OCI-M2 (cell line): ENCODE results near the gene COL21A1.

Experiments used
- DNase-seq: peaks from one replicate; lab custom pipeline; 2025; ENCODE audit not compliant: unreplicated experiment; lab: John Stamatoyannopoulos, UW

The COL21A1 gene

DNA sequence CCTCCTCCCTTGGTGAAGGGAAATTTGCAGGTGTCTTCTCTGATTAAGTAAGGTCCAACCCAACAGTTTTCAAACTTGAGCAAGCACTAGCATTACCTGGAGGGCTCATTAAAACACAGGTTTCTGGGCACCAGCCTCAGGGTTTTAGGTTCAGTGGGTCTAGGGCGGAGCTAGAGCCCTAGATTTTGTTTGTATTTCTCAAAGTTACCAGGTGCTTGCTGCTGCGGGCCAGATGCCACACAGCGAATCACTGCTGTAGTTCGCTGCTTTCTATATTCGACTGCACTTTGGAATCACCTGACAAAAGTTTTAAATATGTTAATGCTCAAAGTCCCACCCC, 869 bp downstream of the COL21A1 start:
- DNase-seq, result no peak

DNA sequence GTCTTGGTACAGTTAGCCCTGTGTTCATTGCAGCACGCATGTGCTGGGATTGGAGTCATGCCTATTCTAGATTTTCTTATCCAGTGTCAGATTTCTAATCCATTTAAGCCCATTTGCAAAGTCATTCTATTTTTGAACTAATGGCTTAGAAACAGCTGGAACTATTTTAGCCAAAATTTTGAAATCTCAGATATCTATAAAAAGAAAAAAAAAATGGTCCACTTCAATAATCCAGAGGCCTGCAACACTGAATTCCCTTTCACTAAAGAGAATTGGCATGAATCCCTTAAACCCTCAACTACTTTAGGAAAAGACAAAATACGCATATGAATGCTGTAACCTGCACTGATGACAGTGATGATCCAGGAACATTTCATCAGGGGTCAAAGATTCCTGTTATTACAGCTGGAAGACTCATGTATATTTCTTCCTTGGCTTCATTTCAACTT, 1.5 kb downstream of the COL21A1 start:
- no peak for DNase-seq

DNA sequence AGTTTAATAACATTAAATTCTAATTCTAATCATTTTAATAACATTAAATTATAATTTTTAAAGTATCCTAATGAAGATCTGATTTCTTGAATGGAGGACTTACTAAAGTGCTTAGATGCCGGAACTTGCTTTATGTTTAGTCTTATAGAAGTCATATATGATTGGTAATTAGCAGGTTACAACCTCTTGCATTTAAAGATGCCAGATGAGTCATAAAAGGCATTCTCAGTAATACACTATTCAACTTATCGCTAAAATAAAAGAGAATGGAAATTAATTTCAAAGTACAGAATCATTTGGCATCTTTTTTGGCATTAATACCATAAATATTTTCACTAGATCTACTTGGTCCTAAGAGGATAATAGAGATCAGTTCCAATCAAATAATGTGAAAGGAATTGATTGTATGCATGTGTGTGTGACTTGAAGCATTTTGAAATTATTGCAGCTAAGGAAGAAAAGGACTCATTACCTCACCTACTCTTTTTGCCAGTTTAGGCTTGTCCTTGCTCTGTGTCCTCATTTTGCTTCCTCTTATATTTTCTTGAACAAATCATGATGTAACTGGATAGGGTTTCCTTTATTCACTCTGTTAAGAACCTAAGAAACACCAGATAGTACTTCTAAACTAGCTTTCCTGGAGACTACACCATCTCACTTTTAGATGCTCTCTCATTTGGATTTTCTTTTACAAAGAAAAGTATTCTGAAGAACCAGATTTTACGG, 2.7 kb downstream of the COL21A1 start:
- DNase-seq, result no peak

DNA sequence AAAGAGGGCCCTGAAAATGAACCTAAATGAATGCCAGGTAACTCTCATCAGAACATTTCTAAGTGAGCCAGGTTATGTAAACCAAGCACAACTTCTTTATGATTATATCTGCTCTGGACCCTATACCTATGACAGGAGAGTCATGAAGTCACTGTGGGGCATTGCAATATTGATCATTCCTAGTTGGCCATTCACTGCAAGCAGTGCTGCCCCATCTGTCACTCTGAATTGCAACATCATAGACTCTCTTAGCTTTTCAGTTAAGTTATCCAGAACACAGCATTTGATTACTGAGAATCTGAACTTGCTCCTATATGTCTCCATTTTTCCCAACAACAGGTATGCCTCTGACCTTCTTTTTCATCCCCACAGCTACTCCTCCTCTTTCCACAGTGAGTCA, 3.3 kb downstream of the COL21A1 start:
- DNase-seq, result no peak

DNA sequence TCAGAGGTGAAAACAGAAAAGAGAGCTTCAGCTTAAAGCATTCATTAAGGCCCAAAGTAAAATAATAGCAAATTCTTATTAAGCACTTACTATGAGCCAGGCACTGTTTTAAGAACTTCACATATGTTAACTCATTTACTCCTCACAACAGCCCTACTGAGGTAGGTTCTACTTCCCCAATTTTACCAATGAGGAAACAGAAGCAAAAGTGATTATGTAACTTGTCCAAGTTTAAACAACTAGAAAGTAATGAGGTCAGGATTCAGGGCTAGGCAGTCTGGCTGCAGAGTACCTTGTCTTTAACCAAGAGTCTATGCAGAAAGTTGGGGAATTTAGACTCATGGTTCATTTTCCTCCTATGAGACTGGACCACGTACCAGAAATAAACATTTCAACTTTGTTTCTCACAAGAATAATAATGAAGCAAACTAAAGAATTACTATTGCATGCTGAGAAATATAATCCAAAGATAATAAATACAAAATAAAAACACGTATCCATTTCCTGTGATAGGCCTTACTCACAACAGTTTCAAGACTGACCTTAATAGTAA, 3.8 kb downstream of the COL21A1 start:
- DNase-seq, result no peak

DNA sequence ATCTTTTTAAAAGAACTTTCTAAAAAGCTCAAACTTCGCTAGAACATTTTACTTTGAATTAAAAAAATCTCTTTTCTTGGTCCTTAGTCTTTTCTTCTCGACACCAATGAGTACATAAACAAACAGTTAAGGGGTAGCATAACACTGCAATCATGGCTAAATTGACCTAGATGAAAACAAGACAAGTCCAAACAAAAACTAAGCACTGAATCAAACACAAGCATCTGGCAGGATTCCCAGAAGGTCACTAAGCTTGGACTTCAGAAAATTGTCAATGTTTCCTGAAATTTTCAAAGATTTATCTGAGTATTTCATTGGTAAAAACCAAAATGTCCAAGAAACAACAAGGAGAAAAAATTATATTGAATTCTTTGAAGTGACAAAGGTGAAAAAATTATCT, 5.0 kb downstream of the COL21A1 start:
- DNase-seq, result no peak

DNA sequence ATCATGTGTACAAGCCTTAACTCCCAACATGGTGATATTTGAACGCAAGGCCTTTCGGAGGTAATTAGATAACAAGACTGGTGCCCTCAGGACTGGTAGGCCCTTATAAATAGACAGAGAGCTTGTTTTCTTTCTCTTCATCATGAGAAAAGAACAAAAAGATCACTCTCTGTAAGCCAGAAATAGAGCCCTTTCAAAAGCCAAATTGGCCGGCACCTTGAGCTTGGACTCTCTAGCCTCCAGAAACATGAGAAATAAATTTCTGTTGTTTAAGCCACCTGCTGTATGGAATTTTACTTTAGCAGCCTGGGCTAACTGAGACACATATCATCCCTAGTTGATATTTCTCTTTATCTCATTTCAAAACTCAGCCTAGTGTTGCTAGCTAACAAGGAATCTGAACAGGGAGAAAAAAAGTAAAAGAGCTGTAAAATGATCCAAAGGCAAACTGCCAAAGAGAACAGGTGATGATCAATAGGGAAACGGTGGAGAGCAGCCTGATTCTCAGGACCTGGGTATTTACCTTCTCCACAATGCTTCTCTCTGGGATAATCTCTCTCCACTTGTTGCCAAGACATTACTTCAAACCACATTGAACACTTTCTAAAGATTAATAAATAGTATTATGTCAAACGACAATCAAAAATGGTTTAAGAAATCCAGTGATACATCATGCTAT, 6.1 kb downstream of the COL21A1 start:
- DNase-seq, result no peak

DNA sequence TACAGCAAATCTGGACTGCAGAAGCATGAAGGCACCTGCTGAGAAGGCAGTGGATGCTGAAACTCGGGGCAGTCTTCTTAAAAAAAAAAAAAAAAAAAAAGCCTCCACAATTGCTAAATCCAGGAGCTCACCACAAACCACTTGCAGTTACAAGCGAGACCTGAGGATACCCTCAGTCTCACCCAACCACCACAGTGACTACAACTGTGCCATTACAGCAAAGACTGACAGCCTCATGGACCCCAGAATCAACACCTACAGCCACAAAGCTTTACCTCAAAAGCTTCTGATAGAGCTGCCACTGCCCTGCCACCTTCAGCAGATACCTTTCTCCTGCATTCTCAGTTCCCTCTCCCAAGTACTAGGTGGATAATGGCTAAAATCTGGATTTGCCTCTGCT, 9.0 kb downstream of the COL21A1 start:
- no peak for DNase-seq

DNA sequence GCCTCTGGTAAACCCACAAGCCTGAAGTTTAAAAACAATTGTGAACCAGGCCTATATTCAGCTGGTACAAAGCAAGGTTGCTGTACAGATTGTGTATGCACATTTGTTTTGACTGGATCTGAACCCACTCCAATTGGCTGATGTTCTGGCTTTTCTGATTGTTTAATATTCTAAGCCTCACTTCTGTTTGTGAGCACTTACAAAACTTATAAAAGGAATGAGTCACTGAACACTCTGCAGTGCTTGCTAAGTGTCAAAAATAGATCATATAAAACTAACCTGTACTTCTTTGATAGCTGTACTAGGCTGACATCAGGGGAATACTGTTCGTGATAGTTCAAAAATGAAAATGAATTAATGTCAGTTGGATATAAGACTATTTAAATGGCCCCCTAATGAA, 12.1 kb downstream of the COL21A1 start:
- DNase-seq, result no peak

DNA sequence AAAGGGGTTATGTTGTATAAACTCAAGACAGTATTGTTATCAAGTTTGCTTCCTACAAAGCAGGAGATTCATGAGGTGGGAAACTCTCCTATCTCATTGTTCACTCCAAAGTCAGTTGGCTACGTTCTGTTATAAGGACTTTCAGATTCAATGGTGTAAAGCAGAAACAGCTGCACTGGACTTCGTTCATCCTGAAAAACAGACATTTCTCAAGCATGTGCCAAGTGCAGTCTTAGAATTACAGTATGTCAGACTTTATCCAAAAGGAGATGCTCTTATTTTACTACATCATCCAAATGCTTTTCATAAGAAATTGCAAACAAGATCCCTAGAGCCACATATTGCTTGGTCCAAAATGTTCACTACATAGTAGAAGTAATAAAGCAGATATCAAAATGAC, 14.9 kb downstream of the COL21A1 start:
- no peak for DNase-seq

DNA sequence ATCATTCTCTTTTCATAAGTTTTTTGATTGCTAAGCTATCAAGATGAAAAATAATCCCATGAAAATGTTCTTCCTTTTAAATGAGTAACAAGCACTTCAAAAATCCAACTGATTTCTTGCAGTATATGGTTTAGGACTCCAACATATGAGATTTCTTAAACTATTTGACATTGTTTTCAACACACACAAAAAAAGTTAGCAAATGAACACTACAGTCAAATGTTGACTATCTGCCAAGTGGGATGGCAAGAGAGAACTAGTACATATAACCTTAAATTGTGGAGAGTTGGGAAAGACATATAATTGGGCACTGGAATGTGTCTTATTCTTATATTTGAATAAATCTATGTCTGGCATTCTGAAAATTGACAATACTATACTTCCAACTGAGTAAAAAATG, 15.6 kb downstream of the COL21A1 start:
- DNase-seq, result no peak

DNA sequence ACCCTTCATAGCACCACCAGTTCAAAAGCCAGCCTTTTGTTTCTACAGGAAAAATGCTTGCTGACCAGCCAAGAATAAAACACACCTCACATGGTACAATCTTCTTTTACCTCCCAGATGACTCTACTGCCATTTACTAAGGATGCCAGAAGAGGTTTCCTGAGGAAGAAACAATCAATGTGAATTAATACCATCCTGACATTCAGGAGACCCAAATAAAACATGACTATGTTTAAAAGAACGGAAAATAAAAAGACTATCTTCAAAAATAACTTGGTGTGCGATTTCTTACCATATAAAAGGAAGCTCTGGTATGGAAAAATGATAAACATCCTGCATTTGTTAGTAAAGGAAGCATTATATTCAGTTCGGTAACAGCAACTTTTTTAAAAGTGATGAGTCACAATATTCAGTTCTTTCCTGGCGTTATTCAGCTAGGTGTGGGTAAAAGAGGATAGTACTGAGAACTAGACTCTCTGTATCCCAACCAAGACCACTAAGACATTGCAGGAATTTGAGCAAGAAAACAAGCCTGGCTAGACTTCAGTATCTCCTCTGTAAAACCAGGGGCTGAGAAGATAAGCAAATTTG, 16.3 kb downstream of the COL21A1 start:
- no peak for DNase-seq

DNA sequence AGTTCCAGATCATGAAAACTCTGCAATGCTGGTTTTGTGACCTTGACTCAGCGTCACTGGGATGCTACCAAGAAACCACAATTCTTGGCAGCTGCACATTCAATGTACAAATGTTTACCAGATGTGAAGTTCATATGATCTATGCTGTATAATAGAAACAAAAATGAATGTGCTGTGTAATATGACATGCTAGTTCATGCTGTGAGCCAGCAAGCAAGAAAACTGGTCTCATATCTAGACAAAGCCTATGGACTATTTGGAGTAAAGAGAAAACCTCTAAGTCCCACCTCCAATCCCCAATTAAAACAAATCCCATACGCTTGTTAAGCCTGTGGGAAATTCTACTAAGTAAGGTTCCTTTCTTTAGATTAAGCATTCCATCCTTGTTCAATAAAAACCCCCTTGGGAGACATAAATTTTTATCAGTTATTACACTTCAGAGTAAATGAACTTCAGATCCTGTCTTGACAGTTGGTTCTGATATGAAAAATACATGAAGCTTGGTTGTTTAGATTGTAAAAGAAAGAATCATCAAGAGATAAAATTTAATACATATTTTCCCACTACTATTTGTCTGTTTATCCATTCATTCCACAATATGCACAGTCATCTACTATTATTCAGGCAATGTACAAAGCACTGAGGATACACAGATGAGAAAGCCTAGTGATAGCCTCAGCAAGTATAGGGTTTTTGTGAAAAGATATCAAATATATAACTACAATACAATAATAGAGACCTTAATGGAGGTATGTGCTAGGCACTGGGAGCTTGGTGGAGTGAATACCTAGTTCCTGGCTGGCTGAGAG, 20.1 kb downstream of the COL21A1 start:
- DNase-seq, result no peak

DNA sequence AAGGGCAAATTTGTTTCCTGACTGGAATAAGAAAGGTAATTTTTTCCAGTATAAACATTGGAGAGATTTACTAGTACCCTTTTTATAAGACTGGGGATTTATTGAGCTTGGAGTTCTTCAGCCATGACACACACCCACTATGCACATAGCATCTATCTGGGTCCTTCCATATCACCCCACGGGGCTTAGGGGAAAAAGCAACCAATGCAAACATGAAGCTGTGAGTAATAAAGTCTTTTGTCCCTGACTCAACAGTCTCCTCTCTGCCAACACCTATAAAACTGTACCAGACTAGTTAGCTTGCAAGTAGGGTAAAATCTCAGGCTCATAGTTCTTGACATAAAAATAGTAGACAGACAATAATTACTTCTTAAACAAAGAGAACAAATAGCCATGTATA, 23.4 kb downstream of the COL21A1 start:
- no peak for DNase-seq

DNA sequence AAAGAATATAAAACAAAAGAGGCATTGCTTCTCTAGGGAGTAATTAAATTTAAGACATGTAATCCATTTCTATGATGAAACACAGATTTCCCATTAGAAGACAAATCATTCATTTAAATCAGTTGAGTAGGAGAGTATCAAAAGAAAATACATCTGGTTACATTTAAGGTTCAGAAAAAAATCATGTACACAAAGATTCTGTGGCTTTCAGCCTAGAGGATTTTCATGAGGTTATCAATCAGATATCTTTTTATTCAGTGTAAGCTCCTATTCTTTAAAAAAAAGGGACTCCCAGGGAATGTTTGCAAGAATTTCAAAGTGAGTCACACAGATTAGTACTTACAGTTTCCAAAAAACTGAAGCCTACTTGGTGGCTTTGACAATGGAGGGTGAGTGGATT, 24.9 kb downstream of the COL21A1 start:
- no peak for DNase-seq

DNA sequence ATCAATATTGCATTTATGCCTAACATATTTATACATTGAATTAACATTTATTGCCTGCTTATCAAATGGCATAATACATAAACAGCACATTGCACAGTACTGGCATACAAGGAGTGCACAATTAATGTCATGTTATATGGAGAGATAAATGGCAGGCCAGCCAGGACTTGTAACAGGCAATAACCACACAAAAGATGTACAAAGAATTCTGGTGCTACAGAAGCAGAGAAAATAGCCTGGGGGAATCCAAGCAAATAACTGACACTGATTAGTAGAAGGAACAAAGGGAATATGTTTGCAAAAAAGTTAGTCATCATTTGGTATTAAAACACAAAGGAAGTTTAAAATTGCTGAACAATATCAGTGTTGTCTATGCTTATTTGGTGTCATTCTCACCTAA, 27.3 kb downstream of the COL21A1 start:
- no peak for DNase-seq

DNA sequence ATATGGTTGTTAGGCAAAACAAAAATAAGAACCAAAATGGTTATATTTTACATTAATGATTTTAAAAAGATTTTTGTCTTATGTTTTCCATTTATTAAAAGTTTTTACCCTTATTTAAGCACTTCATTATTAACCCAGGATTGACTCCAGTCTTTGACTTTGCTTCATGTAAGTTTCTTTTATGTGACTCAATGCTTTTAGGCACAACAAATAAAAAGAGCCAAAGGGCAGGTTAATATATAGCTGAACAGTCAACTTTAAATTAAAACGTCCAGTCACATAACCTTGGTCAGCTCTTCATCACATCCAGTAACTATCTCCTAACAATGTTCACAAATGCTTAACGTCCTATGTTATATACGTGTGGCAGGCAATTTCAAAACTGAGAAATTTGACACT, 32.7 kb downstream of the COL21A1 start:
- DNase-seq, result no peak

DNA sequence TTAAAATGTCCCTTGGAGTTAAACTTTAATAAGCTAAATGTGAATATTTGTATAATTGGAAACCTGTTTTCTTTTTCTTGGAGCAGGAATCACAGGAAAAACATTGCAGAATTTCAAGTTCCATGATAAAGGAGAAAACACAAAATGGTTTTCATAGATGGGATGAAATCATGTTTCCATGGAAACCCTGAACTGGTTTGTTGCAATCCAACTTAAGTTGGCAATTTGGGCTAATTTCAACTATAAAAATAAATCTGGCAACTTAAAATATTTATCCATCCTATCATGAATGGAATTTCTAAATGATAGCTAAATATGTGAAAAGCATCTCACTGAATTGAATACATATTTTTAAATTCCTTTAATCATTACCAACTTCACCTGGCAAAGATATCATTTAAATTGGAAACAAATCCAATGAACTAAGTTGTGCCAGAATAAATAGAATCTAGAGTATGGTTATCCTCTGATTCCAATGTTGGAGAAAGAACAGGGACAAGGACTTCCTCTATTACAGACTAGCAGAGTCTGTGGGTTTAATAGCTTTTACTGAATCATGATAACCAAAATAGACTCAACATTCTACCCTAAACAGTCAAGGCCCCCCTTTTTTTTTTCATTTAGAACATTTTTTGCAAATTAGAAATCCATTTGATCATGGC, 33.2 kb downstream of the COL21A1 start:
- no peak for DNase-seq

DNA sequence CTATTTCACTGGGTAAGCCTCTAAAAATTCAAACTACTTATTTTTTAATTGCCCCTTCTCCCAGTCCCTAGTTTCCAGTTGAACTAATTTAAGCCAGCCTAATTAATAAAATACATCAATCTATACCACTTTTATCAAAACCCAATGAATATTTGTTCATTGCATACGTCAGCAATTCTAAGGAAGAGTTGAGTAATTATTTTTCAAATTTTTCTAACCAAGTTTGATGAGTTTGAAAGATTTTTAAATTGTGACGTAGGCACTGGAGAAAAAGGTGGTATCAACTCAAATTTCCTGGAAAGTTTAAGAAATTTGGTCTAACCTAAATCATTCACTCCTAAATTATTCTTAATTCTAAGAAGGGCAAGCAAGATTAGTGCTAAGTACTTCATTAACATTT, 35.7 kb downstream of the COL21A1 start:
- no peak for DNase-seq

DNA sequence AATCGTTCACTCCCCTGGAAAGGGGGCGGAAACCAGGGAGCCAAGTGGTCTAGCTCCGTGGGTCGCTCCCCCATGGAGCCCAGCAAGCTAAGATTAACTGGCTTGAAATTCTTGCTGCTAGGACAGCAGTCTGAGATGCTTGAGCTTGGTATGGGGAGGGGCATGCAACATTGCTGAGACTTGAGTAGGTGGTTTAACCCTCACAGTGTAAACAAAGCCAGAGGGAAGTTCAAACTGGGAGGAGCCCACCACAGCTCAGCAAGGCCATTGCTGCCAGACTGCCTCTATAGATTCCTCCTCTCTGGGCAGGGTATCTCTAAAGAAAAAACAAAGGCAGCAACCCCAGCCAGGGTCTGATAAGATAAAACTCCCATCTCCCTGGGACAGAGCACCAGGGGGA, 43.2 kb downstream of the COL21A1 start:
- DNase-seq, result peak; percentile 79

DNA sequence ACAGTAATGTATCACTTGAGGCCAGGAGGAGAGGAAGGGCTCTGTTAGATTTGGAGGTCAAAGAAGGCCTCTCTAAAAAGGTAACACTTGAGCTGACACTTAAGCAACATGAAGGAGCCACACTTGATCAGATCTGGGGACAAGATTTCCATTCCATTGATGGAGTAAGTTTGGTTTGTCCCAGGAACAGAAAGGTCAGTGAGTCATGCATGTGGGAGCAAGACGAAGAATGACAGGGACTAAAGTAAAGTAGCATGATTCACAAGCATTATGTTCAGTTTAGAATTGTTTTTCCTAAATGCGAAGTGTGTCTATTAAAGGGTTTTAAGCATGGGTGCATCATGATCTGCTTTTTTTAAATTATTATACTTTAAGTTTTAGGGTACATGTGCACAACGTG, 47.4 kb downstream of the COL21A1 start:
- no peak for DNase-seq
